ENCODE results near the gene SIN3B. TPM values are rescaled to one million over a fixed set of nuclear protein-coding genes. Genes with fewer than 3 reads are reported as not detected.

SIN3B gene
- total RNA-seq, 1 donor: 24.2 TPM

DNA sequence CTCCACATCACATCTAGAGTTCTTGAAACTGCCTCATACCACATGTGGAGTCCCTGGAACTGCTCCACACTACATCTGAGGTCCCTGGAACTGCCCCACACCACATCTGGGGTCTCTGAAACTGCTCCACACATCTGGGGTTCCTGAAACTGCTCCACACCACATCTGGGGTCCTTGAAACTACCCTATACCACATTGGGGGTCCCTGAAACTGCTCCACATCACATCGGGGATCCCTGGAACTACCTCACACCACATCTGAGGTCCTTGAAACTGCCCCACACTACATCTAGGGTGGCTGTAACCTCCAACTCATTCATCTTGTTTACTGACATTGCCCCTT is 93.4 kb downstream of the SIN3B start:
- no peaks in the 10 kb centered on the region for H3K79me2 ChIP-seq (ENCODE audit: insufficient read depth, low read length)
- H3K36me3 ChIP-seq (ENCODE audit: insufficient read depth, low read length): no peaks in the 10 kb centered on the region
- no peaks in the 10 kb centered on the region for H4K20me1 ChIP-seq (ENCODE audit: insufficient read depth, low read length)
- TF ChIP-seq, protein P1, sequence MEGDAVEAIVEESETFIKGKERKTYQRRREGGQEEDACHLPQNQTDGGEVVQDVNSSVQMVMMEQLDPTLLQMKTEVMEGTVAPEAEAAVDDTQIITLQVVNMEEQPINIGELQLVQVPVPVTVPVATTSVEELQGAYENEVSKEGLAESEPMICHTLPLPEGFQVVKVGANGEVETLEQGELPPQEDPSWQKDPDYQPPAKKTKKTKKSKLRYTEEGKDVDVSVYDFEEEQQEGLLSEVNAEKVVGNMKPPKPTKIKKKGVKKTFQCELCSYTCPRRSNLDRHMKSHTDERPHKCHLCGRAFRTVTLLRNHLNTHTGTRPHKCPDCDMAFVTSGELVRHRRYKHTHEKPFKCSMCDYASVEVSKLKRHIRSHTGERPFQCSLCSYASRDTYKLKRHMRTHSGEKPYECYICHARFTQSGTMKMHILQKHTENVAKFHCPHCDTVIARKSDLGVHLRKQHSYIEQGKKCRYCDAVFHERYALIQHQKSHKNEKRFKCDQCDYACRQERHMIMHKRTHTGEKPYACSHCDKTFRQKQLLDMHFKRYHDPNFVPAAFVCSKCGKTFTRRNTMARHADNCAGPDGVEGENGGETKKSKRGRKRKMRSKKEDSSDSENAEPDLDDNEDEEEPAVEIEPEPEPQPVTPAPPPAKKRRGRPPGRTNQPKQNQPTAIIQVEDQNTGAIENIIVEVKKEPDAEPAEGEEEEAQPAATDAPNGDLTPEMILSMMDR (IDR thresholded peaks at IDR 0.05; ENCODE audit: extremely low read depth, low read depth, low read length): no peak
- no peaks in the 10 kb centered on the region for H3K27me3 ChIP-seq (ENCODE audit: insufficient read depth, low read length)
- H3K4me3 ChIP-seq (ENCODE audit: insufficient read depth, low read length): no peak overlapping the region
- H3K4me2 ChIP-seq (ENCODE audit: insufficient read depth, low read length): no peak overlapping the region
- H3K27ac ChIP-seq (ENCODE audit: low read depth, low read length): no peak overlapping the region
- peaks cover 6% of the 10 kb centered on the region for H3K9me3 ChIP-seq (ENCODE audit: low read depth, low read length)
- H3K4me1 ChIP-seq (ENCODE audit: insufficient read depth, low read length): no peaks in the 10 kb centered on the region
- DNase-seq (ENCODE audit: insufficient read length, low spot score, missing footprints): no peak
- no peak overlapping the region for H2AFZ ChIP-seq (ENCODE audit: low read length)

GRCh38 chr19:16922949-16923348 is 93.8 kb downstream of the SIN3B start:
- no peak for DNase-seq (ENCODE audit: insufficient read length, low spot score, missing footprints)
- H3K79me2 ChIP-seq (ENCODE audit: insufficient read depth, low read length): no peaks in the 10 kb centered on the region
- TF ChIP-seq, protein P1 (IDR thresholded peaks at IDR 0.05; ENCODE audit: extremely low read depth, low read depth, low read length): no peak
- H2AFZ ChIP-seq (ENCODE audit: low read length): no peak overlapping the region
- no peaks in the 10 kb centered on the region for H3K27me3 ChIP-seq (ENCODE audit: insufficient read depth, low read length)
- no peak overlapping the region for H3K4me3 ChIP-seq (ENCODE audit: insufficient read depth, low read length)
- H3K4me2 ChIP-seq (ENCODE audit: insufficient read depth, low read length): no peak overlapping the region
- no peaks in the 10 kb centered on the region for H4K20me1 ChIP-seq (ENCODE audit: insufficient read depth, low read length)
- H3K9me3 ChIP-seq (ENCODE audit: low read depth, low read length): peaks cover 6% of the 10 kb centered on the region
- H3K4me1 ChIP-seq (ENCODE audit: insufficient read depth, low read length): no peaks in the 10 kb centered on the region
- no peaks in the 10 kb centered on the region for H3K36me3 ChIP-seq (ENCODE audit: insufficient read depth, low read length)
- no peak overlapping the region for H3K27ac ChIP-seq (ENCODE audit: low read depth, low read length)

GRCh38 chr19:16927883-16928282 is 98.7 kb downstream of the SIN3B start:
- TF ChIP-seq, protein P1 (IDR thresholded peaks at IDR 0.05; ENCODE audit: extremely low read depth, low read depth, low read length): no peak
- no peaks in the 10 kb centered on the region for H4K20me1 ChIP-seq (ENCODE audit: insufficient read depth, low read length)
- H3K4me3 ChIP-seq (ENCODE audit: insufficient read depth, low read length): no peak overlapping the region
- H3K4me1 ChIP-seq (ENCODE audit: insufficient read depth, low read length): no peaks in the 10 kb centered on the region
- H3K27ac ChIP-seq (ENCODE audit: low read depth, low read length): no peak overlapping the region
- H3K36me3 ChIP-seq (ENCODE audit: insufficient read depth, low read length): no peaks in the 10 kb centered on the region
- H3K79me2 ChIP-seq (ENCODE audit: insufficient read depth, low read length): no peaks in the 10 kb centered on the region
- peaks cover 6% of the 10 kb centered on the region for H3K9me3 ChIP-seq (ENCODE audit: low read depth, low read length)
- no peak overlapping the region for H2AFZ ChIP-seq (ENCODE audit: low read length)
- no peaks in the 10 kb centered on the region for H3K27me3 ChIP-seq (ENCODE audit: insufficient read depth, low read length)
- H3K4me2 ChIP-seq (ENCODE audit: insufficient read depth, low read length): no peak overlapping the region
- DNase-seq (ENCODE audit: insufficient read length, low spot score, missing footprints): no peak

DNA sequence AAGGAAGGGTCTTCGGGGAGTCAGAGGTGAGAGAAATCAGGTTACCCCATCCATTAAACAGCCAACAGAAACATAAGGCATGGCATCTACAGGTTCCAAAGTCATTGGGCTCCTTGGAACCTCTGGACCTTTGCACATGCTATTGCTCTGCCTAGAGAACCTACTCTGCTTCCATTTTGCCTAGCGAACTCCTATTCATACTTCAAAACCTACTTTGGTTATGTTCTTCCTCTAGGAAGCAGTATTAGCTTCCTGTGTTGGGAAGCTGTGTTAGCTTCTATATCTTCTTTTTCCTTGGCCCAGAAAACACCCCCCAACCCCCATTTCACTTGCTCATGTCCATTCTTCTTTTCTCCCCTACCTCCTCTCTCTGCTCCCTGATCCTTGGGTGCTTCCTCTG is 99.2 kb downstream of the SIN3B start:
- TF ChIP-seq, protein P1 (IDR thresholded peaks at IDR 0.05; ENCODE audit: extremely low read depth, low read depth, low read length): no peak
- H3K36me3 ChIP-seq (ENCODE audit: insufficient read depth, low read length): no peaks in the 10 kb centered on the region
- H2AFZ ChIP-seq (ENCODE audit: low read length): no peak overlapping the region
- H4K20me1 ChIP-seq (ENCODE audit: insufficient read depth, low read length): no peaks in the 10 kb centered on the region
- H3K79me2 ChIP-seq (ENCODE audit: insufficient read depth, low read length): no peaks in the 10 kb centered on the region
- H3K4me2 ChIP-seq (ENCODE audit: insufficient read depth, low read length): no peak overlapping the region
- H3K4me1 ChIP-seq (ENCODE audit: insufficient read depth, low read length): no peaks in the 10 kb centered on the region
- H3K9me3 ChIP-seq (ENCODE audit: low read depth, low read length): peaks cover 6% of the 10 kb centered on the region
- no peak overlapping the region for H3K27ac ChIP-seq (ENCODE audit: low read depth, low read length)
- no peak for DNase-seq (ENCODE audit: insufficient read length, low spot score, missing footprints)
- no peak overlapping the region for H3K4me3 ChIP-seq (ENCODE audit: insufficient read depth, low read length)
- no peaks in the 10 kb centered on the region for H3K27me3 ChIP-seq (ENCODE audit: insufficient read depth, low read length)
